Right ventricle myocardium superior (tissue), 1 donor: ENCODE measurements around the gene NIP7. TPM values are rescaled to one million over a fixed set of nuclear protein-coding genes. Genes with fewer than 3 reads are reported as not detected.
A peak's percentile ranks its signal among the peaks of the same experiment; 100 is the strongest.

Source experiments
- ATAC-seq: fragments of 200-7000 bp; cut with Tn5 transposase; one replicate; pipeline ENCODE4 v1.9.1; 2020; ENCODE audit warnings: mild to moderate bottlenecking; ENCODE audit not compliant: poor library complexity
- DNase-seq: peaks from one replicate; pipeline ENCODE4 v3.0.0-alpha.2; 2020
- intact Hi-C: fragments of 100-400 bp; cut with DNase I; formaldehyde crosslinking; loops from one replicate; pipeline ENCODE4 v1.11.2; 2022
- total RNA-seq: library from RNA; stranded (reverse); fragmentation: NEBNext Ultra II Directional; extraction: Animal tissue kit (Norgen Biotek cat#: 25700); gene quantifications from one replicate; pipeline ENCODE4 v1.2.1, GENCODE V29; 2021
- donor health status: DM: no; HTN: yes; CAD: no; lungs with severe emphysema.

NIP7 gene
- total RNA-seq, 1 donor from 2014 or later = 7.3 TPM

DNA sequence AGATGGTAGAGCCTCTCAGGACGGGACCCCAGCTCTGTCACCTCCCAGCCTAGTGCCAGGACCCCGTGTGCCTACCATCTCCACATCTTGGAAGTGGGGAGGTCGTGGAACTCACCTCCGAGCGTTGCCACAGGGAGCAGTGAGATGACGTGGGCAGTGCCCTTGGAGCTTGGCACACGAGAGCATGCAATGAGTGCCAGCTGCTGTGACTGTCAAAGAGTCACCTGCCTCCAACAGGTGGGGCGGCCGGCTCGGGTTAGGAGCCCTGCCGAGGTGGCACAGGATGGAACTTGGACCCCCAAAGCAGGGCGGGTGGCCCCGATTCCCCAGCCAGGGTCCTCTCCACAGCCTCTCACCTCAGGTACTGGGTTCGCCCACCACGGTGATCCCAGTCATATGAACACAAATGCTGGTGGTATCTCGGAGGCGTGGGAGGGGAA, 23.0 kb upstream of the NIP7 start:
- DNase-seq (no peak), ATAC-seq (no peak)
- intact Hi-C loops = no loop called here

DNA sequence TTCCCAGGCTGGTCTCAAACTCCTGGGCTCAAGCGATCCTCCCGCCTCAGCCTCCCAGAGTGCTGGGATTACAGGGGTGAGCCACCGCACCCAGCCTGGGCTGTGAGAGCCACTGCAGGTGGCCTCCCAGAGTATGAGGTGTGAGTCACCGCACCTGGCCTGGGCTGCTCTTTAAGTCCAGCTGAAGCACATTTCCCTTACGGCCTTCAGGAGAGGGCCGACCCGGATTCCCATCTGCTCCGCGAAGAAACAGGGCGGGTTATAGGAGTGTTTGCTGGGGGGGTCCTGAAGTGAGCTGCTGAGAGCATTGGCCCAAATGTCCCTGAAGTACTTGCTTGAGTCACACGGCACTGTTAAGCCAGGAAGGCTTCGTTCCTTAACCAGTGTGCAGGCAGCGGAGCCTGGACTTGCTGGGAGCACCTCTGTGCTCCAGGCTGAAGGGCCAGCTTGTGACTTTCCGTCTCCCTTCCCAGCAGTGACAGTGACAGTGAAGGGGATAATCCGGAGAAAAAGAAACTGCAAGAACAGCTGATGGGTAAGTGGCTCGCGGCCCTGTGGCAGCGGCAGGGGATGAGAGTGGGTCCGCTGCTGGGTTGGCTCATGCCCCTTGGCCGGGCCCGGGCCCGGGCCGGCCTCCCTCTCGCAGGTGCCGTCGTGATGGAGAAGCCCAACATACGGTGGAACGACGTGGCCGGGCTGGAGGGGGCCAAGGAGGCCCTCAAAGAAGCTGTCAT, 21.2 kb upstream of the NIP7 start:
- intact Hi-C loops = no loop called here
- ATAC-seq (no peak), DNase-seq (no peak)

DNA sequence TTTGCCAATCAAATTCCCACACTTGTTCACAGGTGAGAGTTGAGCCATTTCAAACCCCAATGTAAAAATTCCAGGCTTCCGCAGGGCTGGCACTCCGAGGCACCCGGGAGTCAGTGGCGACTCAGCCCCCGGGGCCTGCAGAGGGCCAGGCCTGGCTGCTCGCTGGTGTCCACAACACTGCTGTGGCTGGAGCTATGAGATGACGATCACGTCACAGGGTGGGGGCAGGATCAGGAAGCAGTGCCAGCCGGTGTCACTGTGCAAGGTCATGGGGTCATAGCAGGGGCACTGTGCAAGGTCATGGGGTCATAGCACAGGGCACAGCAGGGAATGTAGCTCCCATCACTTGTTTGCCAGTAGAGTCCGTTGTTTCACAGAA, 20.7 kb upstream of the NIP7 start:
- DNase-seq (no peak), ATAC-seq (no peak)
- intact Hi-C loops = no loop called here

DNA sequence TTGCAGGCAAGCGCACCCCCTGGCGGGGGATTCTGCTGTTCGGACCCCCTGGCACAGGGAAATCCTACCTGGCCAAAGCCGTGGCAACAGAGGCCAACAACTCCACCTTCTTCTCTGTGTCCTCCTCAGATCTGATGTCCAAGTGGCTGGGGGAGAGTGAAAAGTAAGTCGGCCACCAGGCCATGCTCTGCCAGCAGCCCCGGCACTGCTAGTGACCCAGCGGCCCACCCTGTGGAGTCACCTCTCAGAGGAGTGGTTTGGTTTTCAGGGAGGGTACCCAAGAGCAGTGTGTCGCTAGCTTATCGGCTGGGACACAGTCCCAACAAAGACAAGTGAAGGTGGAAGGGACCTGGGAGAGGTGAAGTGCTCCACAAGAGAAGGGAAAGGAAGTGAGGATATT, 20.2 kb upstream of the NIP7 start:
- intact Hi-C loops = no loop called here
- DNase-seq = no peak
- no peak for ATAC-seq

DNA sequence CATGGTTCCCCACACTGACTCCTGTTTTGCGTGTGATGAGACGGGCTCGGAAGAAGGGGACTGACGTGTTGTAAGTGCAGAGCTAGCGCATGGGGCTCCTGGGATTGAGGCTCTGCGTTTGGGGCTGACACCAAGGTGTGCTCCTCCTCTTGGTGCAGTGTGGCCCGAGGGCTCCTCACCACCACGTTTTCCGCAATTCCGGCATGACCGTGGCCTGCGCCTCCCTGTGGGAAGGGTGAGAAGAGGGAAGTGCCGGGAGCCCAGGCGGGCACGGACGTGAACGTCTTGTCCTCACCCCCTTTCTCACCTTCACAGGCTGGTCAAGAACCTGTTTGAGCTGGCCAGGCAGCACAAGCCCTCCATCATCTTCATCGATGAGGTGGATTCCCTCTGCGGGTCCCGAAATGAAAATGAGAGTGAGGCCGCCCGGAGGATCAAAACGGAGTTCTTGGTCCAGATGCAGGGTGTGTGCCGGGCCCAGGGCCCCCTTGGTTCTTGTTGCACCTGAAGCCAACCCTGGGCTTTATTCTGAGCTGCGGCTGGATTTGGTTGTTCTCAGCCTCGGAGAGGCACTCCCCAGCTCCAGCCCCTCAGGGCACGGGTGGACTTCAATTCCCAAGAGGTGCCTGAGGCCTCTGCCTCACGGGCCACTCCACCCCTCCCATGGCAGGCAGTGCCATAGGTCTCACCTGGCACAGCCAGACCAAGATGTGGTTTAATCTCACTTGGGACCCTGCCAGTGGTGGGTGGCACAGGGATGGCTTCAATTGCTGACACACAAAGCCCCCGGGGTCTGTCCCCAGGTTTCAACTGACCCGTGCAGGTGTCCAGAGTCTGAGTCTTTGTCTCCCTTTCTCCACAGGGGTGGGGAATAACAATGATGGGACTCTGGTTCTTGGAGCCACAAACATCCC, 19.5 kb upstream of the NIP7 start:
- DNase-seq = no peak
- ATAC-seq = no peak
- intact Hi-C loops = no loop called here

DNA sequence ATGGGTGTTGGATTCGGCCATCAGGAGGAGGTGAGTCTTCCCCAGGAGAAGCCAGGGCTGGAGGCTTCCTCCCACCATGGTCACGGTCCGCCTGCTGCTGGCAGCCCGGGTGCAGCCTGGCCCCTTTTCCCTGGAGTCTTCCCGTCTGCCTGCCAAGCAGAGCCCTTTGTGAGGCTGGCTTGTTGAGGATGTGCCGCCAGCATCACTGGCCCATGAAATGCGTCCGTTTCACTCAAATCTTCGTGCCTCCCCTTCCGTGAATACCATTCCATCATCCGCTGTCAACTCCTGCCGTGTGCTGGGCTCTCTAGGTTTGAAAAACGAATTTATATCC, 18.9 kb upstream of the NIP7 start:
- intact Hi-C loops = no loop called here
- ATAC-seq (no peak), DNase-seq (no peak)

DNA sequence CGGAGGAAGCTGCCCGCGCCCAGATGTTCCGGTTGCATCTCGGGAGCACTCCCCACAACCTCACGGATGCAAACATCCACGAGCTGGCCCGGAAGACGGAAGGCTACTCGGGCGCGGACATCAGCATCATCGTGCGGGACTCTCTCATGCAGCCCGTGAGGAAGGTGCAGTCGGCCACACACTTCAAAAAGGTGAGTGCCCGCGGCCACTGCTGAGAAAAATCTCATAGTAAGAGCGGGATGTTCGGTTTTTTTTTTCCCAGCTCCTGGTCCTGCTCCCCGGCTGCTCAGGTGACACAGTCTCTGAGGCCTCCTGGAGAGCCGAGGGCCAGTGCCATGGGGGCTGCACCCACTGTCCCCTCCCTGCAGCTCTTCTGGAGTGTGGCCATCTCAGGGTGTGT, 18.5 kb upstream of the NIP7 start:
- intact Hi-C loops = no loop called here
- no peak for ATAC-seq
- no peak for DNase-seq

DNA sequence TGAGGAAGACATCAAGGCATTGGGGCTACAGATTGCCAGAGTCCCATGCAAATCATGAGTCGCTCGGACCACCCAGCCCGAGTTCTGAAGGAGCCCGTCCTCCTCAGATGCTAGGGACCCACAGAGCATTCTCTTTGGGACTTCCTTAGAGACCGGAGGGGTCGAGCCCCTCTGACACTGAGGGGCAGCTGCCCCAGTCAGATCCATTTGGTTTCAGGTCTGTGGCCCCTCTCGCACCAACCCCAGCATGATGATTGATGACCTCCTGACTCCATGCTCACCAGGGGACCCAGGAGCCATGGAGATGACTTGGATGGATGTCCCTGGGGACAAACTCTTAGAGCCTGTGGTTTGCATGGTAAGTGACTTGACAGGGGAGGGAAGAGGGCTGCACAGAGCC, 17.2 kb upstream of the NIP7 start:
- no peak for ATAC-seq
- intact Hi-C loops = no loop called here
- DNase-seq = no peak

DNA sequence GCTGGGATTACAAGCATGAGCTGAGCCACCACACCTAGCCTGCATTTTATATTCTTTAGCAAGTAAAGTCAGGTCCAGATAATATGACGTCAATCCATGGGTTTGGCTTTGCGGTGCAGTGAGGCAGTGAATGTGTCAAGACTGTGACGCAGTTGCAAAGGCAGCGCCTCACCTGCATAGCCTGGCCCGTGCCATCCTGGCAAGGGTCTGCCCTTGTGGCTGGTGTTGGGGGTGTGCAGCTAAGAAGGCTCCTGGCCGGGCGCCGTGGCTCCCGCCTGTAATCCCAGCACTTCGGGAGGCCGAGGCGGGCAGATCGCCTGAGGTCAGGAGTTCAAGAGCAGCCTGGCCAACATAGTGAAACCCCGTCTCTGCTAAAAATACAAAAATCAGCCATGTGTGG, 16.2 kb upstream of the NIP7 start:
- intact Hi-C loops = no loop called here
- no peak for ATAC-seq

DNA sequence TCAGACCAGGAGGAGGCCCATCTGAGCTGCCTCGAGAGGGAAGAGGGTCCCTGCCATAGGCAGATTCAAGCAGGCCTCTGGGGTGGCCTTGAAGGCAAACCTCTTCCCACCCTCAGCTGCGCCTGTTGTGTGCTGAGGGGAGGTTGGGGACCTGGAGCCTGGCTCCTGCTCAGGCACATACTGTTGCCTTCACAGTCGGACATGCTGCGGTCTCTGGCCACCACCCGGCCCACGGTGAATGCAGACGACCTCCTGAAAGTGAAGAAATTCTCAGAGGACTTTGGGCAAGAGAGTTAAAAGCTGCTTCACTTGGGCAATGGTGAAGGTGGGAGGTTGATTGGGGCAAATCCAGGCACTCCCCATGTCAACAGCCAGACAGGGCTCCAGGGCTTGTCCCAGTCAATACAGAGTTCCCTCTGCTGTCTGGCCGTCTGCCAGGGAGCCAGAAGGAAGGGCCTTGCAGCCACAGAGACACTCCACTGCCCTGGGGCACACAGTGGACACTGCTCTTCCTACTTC, 15.5 kb upstream of the NIP7 start:
- ATAC-seq = peak; percentile 57
- intact Hi-C loops = no loop called here
- DNase-seq = peak; percentile 80

More for the DNA sequence above, 16.2 kb upstream of the NIP7 start:
- no peak for DNase-seq

DNA sequence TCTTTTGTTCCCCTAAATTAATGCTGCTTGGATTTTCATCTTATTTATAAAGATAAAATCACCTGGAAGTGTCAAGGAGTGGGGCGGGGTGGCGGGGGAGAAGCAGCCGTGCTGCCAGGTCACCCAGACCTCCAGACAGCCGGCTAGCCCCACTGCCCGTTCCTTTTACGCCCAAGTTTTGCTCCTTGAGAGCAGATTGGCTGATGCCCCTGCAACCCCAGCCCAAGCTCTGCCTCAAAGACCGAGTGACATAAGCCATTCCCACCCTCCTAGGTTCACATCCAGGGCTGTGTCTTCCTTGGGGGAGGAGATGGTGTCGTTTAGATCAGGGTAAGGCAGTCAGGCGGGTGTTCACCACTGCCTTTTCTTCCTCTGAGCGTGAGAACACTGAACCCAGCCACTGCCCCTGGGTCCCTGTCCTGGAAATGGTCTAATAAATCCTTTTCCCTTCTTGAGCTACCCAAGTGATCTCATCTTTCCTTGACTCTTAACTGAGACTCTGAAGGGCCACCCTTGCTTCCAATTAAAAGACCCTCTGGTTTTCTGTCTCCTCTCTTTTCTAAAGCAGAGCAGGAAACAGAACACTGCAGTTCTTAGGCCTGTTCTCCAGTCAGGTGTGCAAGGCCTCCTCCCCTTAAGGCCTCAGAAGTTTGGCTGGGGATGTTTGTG, 14.9 kb upstream of the NIP7 start:
- intact Hi-C loops = no loop called here
- DNase-seq = no peak
- ATAC-seq = no peak

DNA sequence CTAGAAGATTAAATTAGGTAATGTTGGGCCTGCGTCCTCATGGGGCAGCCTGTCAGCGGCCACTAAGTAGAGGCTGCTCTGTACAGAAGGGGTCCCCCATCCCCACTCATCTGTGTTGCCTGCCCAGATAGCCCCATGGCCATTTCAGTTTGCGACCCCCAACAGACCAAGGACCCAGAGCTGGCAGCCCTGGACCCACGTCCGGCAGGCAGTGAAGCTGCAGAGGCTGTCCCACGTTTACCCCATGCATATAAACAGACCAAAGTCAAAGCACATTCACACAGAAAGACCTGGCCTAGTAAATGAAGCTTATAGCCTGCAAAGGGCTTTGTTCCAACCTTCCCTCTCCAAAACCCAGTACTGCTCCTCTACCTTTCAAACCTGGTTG, 13.8 kb upstream of the NIP7 start:
- intact Hi-C loops = no loop called here
- DNase-seq = no peak
- no peak for ATAC-seq

DNA sequence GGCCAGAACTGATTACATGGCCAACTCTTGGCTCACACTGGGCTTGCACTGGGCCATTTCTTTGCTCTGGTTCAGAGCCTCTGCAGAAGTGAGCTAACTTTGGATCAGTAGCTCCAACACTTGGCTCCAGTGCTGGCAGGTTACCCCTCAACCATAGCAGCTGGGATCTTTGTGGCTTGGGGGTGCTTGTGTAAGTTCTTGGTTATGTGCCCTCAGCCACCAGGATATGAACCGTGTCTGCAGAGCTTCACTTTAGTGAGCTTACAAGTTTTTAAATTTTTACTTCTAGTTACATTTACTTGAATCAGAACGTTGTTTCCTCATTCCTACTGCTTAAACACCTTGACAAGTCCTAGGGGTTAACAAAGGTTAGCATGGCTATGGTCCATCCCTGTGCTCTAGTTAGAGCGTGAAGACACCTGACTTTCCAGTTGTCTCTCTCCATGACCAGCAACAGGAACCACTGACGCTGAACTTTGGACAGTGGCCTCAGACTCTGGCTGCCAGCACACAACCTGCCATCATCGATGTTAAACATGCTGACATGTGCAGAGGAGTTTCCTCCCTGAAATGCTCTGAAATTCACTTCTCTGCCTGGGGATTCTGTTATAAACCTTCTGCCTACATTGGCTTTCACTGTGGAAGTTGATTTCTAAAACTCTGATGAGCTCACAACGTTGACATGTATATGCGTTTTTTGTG, 13.2 kb upstream of the NIP7 start:
- no peak for DNase-seq
- ATAC-seq = no peak
- intact Hi-C loops = no loop called here

DNA sequence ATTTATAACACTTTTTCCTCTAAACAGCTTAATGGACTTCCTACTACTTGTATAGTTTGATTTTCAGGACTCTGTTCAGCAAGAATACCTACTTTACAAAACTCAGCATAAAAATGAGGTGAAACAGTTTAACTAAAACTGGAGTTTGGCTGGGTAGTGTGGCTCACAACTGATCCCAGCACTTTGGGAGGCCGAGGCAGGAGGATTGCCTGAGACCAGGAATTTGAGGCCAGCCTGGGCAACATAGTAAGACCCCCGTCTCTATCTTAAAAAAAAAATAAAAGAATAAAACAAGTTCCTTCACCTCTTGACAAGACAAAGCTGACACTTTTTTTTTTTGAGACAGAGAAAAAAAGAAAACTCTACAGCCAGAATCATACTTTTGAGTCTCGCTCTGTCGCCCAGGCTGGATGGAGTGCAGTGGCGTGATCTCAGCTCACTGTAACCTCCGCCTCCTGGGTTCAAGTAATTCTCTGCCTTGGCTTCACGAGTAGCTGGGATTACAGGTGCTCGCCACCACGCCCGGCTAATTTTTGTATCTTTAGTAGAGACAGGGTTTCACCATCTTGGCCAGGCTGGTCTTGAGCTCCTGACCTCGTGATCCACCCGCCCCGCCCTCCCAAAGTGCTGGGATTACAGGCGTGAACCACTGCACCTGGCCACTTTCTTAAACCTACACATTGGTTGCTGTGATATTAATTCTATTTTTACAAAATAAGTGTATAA, 11.8 kb upstream of the NIP7 start:
- ATAC-seq (no peak), DNase-seq (peak; percentile 27)
- intact Hi-C loops = no loop called here

DNA sequence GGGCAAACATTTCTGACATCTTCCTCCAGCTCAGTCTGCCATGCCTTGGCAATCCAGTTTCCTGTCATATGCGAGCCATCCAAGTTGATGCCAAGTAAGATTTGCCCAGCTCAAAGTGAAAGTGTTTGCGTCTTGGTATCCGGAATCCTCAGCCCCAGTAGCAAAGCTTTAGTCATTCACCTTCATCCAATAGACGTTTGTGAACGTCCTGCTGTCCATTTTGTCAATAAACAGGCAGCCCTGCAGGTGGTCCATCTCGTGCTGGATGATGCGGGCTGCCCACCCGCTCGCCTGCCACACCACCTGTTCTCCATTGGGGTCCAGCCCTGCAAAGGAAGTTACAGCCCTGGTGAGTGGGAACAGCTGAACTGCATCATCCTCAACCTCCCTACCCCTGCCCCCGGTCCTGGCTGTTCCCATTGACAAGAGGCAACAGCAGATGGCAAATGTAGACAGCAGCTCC, 10.7 kb upstream of the NIP7 start:
- DNase-seq (peak; percentile 33), ATAC-seq (no peak)
- intact Hi-C loops = no loop called here

DNA sequence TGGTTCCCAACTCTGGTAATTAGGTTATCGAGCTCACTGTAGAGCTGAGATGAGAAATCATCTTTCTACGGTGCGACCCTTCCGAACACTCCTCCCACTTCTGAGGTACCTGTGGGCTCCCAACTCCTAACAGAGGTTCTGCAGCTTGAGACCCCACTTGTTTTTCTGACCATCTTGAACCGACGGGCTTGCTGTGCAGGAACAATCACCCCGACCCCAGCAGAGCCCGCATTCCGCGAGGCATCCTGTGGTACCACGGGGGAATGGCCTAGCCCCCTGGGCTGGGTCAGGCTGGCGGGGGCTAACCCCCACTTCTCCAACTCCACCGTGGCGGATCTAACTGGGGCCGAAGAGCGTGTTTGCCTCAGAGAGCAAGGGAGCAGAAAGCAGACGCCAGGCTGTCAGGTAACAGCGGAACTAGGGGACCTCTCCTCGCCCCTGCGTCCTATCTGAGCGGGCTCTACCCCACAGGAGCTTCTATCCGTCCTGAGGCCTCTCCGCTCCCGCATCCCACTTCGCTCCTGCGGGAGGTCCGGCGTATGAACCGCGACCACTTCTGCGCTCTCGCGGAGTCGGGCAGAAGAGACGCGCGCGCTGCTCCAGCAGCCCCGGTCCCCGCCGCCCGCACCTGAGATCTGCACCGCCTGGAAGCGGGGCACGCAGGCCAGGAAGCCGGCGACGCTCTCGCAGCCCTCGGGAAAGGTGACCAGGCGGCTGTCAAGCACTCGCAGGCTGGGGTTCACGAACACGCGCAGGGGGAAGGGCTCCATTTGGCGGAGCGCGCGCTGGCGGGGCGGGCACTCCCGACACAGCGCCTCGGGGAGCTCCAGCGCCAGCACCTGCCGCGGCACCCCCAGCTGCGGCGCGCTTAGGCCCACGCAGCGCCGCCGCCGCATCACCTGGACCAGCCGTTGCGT, 9.9 kb upstream of the NIP7 start:
- intact Hi-C loops = no loop called here
- DNase-seq (peak; percentile 54), ATAC-seq (peak; percentile 42)
